HEK293T (cell line): Measurements from ENCODE around the gene FAM222A.

Experiments
- CTCF ChIA-PET: fragments of 350-600 bp; formaldehyde crosslinking; extraction: SDS; loops from one replicate; lab custom pipeline; 2021; ENCODE audit warnings: antibody characterized with exemption, inconsistent platforms; lab: Yijun Ruan, JAX
- POLR2A ChIA-PET: fragments of 350-600 bp; formaldehyde crosslinking; extraction: SDS; loops from one replicate; lab custom pipeline; 2020; ENCODE audit warnings: antibody characterized with exemption, inconsistent platforms; lab: Yijun Ruan, JAX
- DNase-seq: peaks from one replicate; pipeline ENCODE4 v3.0.0; 2012; ENCODE audit warnings: mixed read lengths; ENCODE audit errors: extremely low spot score
- ARNT ChIP-seq: fragments of 450-650 bp; IDR thresholded peaks from 2 replicates; pipeline ENCODE4 v1.6.1; 2017; ENCODE audit warnings: mild to moderate bottlenecking
- BHLHE40 ChIP-seq: fragments of 450-650 bp; IDR thresholded peaks from 2 replicates; pipeline ENCODE4 v1.6.1; 2016; ENCODE audit warnings: mild to moderate bottlenecking, moderate library complexity, borderline replicate concordance
- CTBP1 ChIP-seq: fragments of 450-650 bp; IDR thresholded peaks from 2 replicates; pipeline ENCODE4 v1.6.1; 2016; ENCODE audit warnings: borderline replicate concordance
- ELF4 ChIP-seq: fragments of 450-650 bp; IDR thresholded peaks from 2 replicates; pipeline ENCODE4 v1.6.1; 2017; ENCODE audit warnings: antibody characterized with exemption
- FOXA1 ChIP-seq: fragments of 450-650 bp; IDR thresholded peaks from 2 replicates; pipeline ENCODE4 v1.6.1; 2016; ENCODE audit warnings: mild to moderate bottlenecking
- FOXK2 ChIP-seq: fragments of 450-650 bp; IDR thresholded peaks from 2 replicates; pipeline ENCODE4 v1.6.1; 2016; ENCODE audit warnings: mild to moderate bottlenecking
- FOXM1 ChIP-seq: fragments of 450-650 bp; IDR thresholded peaks from 2 replicates; pipeline ENCODE4 v1.6.1; 2017; ENCODE audit warnings: mild to moderate bottlenecking, borderline replicate concordance
- HDGF ChIP-seq: fragments of 450-650 bp; IDR thresholded peaks from 2 replicates; pipeline ENCODE4 v1.6.1; 2017; ENCODE audit warnings: antibody characterized with exemption, borderline replicate concordance
- L3MBTL2 ChIP-seq: fragments of 450-650 bp; conservative IDR thresholded peaks from 2 replicates; pipeline ENCODE4 v1.6.1; 2016; ENCODE audit warnings: mild to moderate bottlenecking
- LEF1 ChIP-seq: fragments of 450-650 bp; IDR thresholded peaks from 2 replicates; pipeline ENCODE4 v1.6.1; 2017; ENCODE audit warnings: mild to moderate bottlenecking, borderline replicate concordance
- NFRKB ChIP-seq: fragments of 450-650 bp; IDR thresholded peaks from 2 replicates; pipeline ENCODE4 v1.6.1; 2016; ENCODE audit warnings: mild to moderate bottlenecking, moderate library complexity
- PKNOX1 ChIP-seq: fragments of 450-650 bp; IDR thresholded peaks from 2 replicates; pipeline ENCODE4 v1.6.1; 2016
- SP1 ChIP-seq: fragments of 450-650 bp; IDR thresholded peaks from 2 replicates; pipeline ENCODE4 v1.6.1; 2017
- SUZ12 ChIP-seq: fragments of 450-650 bp; IDR thresholded peaks from 2 replicates; pipeline ENCODE4 v1.6.1; 2016; ENCODE audit warnings: mild to moderate bottlenecking
- TARDBP ChIP-seq: fragments of 450-650 bp; IDR thresholded peaks from 2 replicates; pipeline ENCODE4 v1.6.1; 2016
- ZNF384 ChIP-seq: fragments of 450-650 bp; IDR thresholded peaks from 2 replicates; pipeline ENCODE4 v1.6.1; 2016

Gene FAM222A

DNA sequence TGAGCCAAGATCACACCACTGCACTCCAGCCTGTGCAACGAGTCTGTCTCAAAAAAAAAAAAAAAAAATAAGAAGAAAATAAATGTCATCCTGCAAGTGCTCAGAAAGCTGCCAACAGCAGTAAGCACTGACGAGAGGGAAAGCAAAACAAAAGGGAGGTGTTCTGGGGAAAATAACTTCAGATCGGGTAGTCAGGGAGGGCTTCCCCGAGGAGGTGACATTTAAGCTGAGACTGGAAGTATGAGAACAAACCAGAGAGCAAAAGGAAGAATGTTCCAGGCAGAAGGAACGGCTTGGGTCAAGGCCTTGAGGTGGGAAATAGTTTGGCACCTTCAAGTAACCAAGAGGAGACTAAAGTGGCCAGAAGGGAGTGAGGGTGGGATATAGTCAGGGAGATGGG is 4.7 kb upstream of the FAM222A start:
- TF ChIP-seq FOXA1 (no peak), PKNOX1 (no peak), ARNT (no peak), NFRKB (no peak), LEF1 (no peak), HDGF (no peak), FOXM1 (no peak), L3MBTL2 (no peak), FOXK2 (no peak), ZNF384 (no peak), ELF4 (no peak), BHLHE40 (no peak), CTBP1 (no peak), SP1 (no peak), SUZ12 (no peak), TARDBP (no peak)
- ChIA-PET POLR2A (no interaction called here), CTCF (no interaction called here)
- no peak for DNase-seq

DNA sequence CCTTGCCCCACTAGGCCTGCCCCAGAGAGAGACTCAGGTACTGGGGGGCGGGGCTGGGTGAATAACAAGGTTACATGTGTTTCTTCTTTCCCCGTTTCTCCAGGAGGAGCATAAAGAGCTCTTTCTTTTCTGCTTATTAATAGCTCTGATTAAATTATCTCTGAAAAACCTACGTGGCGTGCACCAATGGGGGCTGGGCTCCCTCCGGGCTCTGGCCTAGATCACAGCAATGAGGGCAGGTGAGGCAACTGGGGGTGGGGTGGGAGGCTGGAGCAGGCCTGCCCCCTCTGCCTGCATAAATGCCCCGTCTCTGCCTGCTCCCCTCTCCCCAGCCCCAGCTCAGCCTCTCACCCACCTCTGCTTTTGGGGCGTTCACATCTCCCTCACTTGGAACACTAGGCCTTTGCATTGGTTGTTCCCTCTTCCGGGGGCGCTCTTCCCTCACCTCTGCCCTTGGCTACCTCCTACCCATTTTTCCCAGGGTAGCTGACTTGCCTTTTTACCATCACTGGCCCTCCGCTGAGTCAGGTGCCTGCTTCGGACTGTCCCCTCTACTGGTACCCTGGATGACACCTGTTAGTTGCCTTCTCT is 4.1 kb upstream of the FAM222A start:
- no peak for TF ChIP-seq TARDBP
- TF ChIP-seq FOXA1 = no peak
- no peak for TF ChIP-seq FOXM1
- TF ChIP-seq ELF4 = no peak
- TF ChIP-seq NFRKB = no peak
- TF ChIP-seq ZNF384 = no peak
- TF ChIP-seq SUZ12 = no peak
- TF ChIP-seq ARNT = no peak
- TF ChIP-seq LEF1 = no peak
- TF ChIP-seq L3MBTL2 = no peak
- no peak for TF ChIP-seq SP1
- no peak for TF ChIP-seq PKNOX1
- ChIA-PET CTCF (no interaction called here), POLR2A (no interaction called here)
- no peak for DNase-seq

- POLR2A ChIA-PET = no interaction called here
- CTCF ChIA-PET = no interaction called here
- no peak for DNase-seq
- TF ChIP-seq FOXK2 = no peak
- TF ChIP-seq SP1 = no peak
- no peak for TF ChIP-seq HDGF
Observed at GRCh38 chr12:109710205-109710746, 3.3 kb upstream of the FAM222A start.

DNA sequence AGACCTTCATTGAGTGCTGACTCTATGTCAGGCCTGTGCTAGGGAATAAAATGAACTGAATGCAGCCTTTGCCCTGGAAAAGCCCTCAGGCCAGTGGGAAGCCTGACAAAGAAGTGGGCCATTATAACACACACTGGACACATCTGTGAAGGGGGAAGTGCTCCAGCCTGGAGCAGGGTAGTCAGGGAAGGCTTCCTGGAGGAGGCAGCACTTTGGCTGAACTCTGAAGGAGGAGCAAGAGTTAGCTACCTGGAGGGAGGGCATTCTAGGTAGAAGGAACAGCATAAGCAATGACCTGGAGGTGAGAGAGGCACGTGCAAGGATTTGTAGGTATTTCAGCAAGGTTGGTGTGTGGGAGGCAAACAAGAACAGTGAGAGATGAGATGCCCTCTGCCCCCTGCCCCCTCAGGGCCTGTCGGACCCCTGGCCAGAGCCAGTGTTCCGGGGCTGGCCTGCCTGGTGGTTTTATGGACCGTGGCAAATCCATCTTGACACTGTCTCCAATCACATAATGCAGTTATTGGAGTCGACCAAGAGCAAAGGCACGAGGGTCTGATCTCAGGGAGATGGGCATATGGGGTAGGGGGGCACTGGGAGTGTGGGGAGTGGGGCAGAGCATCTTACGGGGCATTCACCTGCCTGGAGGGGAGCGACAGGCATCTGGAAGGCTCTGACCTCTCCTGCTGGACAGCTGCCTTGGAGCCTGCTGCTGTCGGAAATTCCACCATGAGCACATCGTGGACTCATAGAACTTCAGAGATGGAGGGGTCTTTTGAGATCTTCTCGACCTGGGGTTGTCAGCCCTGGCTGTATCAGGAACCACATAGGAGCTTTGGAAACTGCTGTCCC is 2.7 kb upstream of the FAM222A start:
- no peak for DNase-seq
- POLR2A ChIA-PET = no interaction called here
- CTCF ChIA-PET = no interaction called here
- no peak for TF ChIP-seq ARNT
- no peak for TF ChIP-seq SUZ12
- TF ChIP-seq CTBP1 = no peak
- TF ChIP-seq NFRKB = no peak
- no peak for TF ChIP-seq ZNF384
- no peak for TF ChIP-seq ELF4
- no peak for TF ChIP-seq HDGF
- TF ChIP-seq LEF1 = no peak
- no peak for TF ChIP-seq FOXA1
- TF ChIP-seq PKNOX1 = no peak
- no peak for TF ChIP-seq FOXM1
- no peak for TF ChIP-seq L3MBTL2
- TF ChIP-seq FOXK2 = no peak
- no peak for TF ChIP-seq TARDBP
- TF ChIP-seq BHLHE40 = no peak
- no peak for TF ChIP-seq SP1

DNA sequence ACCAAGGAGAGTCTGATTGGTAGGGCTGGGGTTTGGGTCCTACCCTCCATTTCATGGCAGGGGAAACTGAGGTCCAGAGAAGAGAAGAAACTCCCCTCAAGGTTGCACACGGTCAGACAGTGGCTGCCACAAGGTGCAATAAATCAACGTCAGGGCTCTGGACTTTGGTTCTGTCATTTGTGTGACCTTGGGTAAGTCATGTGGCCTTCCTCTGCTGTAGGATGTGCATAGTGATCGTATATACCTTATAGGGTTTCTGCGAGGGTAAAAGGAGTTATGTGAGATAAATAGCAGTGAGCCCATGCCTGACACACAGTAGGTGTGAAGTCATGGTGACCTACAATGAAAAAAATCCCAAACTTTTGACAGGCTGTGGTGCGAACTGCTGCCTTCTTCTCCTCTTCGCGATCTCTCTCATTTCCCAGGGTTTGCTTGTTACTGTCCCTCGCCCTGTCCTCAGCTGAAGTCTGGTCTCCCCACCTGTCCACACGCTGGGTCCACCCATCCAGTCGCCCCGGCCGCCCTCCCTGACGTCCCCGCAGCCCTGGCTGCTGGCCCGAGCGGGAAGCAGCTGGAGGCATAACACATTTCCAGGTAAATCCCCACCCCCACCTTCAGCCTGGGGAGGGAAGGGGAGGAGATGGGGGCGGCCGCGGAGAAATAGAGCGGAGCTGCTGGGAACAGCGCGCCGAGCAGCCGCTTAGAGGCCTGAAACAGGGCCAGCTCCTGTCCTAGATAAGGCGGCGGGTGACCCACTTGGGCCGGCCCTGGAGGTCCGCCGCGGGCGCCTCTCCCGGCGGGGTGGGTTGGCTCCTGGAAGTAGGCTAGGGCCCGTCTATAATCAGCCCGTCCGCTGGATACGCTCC is 1.8 kb upstream of the FAM222A start:
- ChIA-PET POLR2A (no interaction called here), CTCF (no interaction called here)
- DNase-seq = no peak
- no peak for TF ChIP-seq TARDBP
- peak; percentile 70 for TF ChIP-seq PKNOX1
- no peak for TF ChIP-seq L3MBTL2
- no peak for TF ChIP-seq CTBP1
